ENCODE results near the gene GSTM5. TPM values are rescaled to one million over a fixed set of nuclear protein-coding genes. Genes with fewer than 3 reads are reported as not detected.
"Not testable (repeated sequence)": the region's sequence is repeated elsewhere in the genome, so short reads cannot be mapped to it uniquely, and the experiment has no call there.

Gene GSTM5
- total RNA-seq, 1 experiment from 2014 or later, result 1.4 TPM

DNA sequence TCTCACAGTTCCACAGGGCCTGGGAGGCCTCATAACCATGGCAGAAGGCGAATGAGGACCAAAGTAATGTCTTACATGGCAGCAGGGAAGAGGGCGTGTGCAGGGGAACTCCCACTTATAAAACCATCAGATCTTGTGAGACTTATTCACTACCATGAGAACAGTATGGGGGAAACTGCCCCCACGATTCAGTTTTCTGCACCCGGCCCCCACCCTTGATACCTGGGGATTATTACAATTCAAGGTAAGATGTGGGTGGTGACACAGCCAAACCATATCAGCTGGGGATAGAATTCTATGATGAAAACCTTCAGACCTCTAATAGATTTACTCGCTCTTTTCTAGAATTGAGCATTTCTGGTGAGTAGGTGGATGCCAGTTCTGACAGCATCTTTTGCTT is 17.7 kb upstream of the GSTM5 start:
- DNase-seq (ENCODE audit: low spot score); in situ Hi-C loops (cut with HindIII; ENCODE audit: low sequenced_read_pairs): not testable (repeated sequence)

DNA sequence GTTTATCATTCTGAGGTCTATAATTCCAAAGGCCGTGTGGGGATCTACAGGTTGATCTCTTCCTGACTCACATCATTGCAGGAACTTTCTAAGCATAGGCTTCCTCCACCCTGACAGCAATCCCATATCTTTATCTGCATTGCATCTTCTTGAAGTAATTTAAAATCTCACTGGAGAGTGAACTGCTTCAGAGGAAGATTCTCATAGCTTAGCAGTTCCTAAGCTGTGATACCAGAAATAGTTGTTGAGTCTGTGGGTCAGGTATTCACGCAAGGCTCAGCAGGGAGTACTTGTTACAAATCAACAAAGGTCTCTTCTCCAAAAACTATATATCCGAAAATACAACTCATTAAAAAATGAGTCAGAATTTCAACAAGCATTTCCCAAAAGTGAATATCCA is 16.9 kb upstream of the GSTM5 start:
- in situ Hi-C loops (cut with HindIII; ENCODE audit: low sequenced_read_pairs); DNase-seq (ENCODE audit: low spot score): not testable (repeated sequence)

DNA sequence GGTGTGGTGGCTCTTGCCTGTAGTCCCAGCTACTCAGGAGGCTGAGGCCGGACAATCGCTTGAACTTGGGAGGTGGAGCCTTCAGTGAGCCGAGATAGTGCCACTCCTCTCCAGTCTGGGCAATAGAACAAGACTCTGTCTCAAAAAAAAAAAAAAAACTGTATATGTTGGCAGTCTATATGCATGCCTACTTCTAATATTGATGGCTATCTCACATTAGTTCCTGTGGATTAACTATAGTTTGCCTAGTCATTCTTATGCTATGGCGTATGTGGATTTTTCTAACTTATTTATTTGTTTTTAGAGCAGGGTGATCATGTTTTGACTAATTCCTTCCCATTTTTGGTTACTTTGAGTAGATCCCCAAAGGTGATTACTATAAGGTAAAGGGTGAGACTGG is 15.0 kb upstream of the GSTM5 start:
- no peak for DNase-seq (ENCODE audit: low spot score)
- in situ Hi-C loops (cut with HindIII; ENCODE audit: low sequenced_read_pairs), result no loop called here

DNA sequence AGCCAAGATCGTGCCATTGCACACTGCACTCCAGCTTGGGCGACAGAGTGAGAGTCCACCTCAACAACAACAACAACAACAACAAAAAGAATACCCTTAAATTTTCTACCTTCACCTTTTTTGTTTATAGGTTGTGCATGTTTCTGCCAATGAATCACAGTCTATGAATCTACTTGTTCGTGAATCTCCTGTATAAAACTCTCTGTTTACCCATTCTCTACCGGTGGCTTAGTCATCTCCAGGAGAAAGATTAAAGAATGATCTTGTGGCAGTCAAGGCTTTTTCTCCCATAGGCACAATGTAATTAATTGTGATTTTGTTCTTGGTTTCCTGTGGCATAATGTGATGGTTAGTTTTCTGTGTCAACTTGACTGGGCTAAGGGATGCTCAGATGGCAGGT is 14.2 kb upstream of the GSTM5 start:
- DNase-seq (ENCODE audit: low spot score); in situ Hi-C loops (cut with HindIII; ENCODE audit: low sequenced_read_pairs): not testable (repeated sequence)

DNA sequence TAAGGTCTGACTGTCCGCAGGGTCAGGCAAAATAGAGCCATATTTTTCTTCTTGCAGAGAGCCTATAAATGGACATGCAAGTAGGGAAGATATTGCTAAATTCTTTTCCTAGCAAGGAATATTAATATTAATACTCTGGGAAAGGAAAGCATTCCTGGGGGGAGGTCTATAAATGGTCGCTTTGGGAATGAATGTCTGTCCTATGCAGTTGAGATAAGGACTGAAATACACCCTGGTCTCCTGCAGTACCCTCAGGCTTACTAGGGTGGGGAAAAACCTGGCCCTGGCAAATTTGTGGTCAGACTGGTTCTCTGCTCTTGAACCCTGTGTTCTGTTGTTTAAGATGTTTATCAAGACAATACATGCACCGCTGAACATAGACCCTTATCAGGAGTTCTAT is 9.1 kb upstream of the GSTM5 start:
- in situ Hi-C loops (cut with HindIII; ENCODE audit: low sequenced_read_pairs), result not testable (repeated sequence)

DNA sequence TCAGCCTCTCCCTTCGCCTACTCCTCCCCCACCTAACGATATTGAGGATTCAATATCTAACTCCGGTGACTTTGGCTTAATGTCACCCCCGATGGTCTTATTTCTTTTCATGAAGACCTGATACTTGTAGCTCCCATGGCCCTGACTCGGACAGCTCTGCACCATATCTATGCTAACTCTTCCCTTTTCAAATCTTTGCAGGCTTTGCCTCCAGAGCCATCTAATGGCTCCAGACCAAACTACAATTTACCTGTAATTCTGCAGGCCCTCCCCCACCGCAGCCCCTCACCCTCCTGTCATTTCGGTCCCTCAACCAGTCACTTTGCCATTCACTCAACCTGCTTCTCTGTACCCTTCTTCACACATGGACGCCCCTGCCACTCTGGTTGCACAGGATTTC is 7.9 kb upstream of the GSTM5 start:
- in situ Hi-C loops (cut with HindIII; ENCODE audit: low sequenced_read_pairs), result no loop called here
- DNase-seq (ENCODE audit: low spot score), result peak; percentile 1

More for the DNA sequence above, 9.1 kb upstream of the GSTM5 start:
- not testable (repeated sequence) for DNase-seq (ENCODE audit: low spot score)

DNA sequence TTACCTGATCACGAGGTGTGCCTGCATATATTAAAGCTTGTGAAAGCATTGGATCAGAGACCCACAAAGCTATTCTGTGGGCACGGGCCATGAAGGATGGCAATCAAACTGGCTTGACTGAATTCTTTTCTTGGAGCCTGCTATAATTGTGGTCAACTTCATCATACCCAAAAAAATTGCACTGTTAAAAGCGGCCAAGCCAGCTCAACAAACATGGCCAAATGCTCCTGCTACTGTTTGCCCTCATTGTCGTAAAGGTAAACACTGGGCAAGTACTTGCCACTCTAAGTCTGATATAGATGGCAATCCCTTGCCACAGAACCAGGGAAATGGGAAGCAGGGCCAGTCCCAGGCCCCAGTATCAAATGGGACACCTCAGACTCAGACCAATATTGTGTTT is 6.6 kb upstream of the GSTM5 start:
- DNase-seq (ENCODE audit: low spot score), result peak; percentile 0
- in situ Hi-C loops (cut with HindIII; ENCODE audit: low sequenced_read_pairs), result no loop called here

DNA sequence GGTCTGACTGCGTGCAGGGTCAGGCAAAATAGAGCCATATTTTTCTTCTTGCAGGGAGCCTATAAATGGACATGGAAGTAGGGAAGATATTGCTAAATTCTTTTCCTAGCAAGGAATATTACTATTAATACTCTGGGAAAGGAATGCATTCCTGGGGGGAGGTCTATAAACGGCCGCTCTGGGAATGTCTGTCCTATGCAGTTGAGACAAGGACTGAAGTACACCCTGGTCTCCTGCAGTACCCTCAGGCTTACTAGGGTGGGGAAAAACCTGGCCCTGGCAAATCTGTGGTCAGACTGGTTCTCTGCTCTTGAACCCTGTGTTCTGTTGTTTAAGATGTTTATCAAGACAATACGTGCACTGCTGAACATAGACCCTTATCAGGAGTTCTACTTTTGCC is 3.1 kb upstream of the GSTM5 start:
- in situ Hi-C loops (cut with HindIII; ENCODE audit: low sequenced_read_pairs); DNase-seq (ENCODE audit: low spot score): not testable (repeated sequence)

DNA sequence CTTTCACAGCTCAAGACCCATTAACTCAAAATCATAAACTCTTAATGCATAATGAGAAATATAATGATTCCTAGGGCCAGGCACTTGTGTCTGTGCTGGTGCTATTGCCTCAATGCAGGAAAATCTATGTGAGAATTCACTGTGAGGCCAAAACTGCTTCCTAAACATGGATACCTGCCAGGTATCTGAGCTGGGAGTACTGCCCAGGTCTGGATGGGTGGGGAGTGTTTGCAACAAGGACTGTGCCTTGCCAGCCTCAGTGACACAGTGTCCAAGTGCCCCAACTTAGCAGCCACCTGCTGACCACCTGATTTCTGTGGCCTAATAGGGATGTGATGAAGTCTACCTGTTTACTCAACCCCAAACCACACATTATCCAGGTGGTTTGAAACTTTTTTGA is 2.2 kb upstream of the GSTM5 start:
- in situ Hi-C loops (cut with HindIII; ENCODE audit: low sequenced_read_pairs), result not testable (repeated sequence)
- peak; percentile 91 for DNase-seq (ENCODE audit: low spot score)

DNA sequence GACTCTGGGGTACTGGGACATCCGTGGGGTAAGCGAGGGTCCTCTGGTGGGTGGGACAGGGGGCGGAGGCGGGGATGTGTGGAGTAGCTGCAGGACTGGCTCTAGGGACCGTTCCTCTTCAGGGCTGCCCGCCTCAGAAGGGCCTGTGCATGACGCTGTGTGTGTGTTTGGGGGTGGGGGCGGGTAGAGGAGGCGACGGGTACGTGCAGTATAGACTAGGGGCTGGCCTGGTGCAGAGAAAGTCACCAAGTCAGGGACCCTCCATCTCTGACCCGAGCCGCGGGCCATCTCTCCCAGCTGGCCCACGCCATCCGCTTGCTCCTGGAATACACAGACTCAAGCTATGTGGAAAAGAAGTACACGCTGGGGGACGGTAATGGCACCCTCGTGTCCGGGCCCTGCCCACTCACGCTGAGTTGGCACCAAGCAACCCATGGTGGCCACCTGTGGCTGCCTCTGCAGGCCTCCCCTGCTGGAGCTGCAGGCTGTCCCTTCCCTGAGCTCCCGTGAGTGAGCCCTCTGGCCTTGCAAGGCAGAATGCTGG is 342 bp downstream of the GSTM5 start:
- in situ Hi-C loops (cut with HindIII; ENCODE audit: low sequenced_read_pairs), result no loop called here

DNA sequence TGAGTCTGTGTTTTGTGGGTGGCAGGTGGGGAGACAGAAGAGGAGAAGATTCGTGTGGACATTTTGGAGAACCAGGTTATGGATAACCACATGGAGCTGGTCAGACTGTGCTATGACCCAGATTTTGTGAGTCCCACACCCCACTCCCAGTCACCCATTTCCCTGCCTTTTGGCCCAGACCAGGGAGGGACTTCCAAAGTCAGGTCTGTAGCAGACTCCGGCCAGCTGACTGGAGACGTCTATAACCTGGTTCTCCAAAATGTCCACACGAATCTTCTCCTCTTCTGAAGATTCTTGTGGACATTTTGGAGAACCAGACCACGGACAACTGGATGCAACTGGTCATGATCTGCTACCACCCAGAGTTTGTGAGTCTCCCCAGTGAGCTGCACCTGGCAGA is 1.6 kb downstream of the GSTM5 start:
- peak; percentile 0 for DNase-seq (ENCODE audit: low spot score)
- in situ Hi-C loops (cut with HindIII; ENCODE audit: low sequenced_read_pairs), result no loop called here

More for the DNA sequence above, 342 bp downstream of the GSTM5 start:
- DNase-seq (ENCODE audit: low spot score), result no peak

DNA sequence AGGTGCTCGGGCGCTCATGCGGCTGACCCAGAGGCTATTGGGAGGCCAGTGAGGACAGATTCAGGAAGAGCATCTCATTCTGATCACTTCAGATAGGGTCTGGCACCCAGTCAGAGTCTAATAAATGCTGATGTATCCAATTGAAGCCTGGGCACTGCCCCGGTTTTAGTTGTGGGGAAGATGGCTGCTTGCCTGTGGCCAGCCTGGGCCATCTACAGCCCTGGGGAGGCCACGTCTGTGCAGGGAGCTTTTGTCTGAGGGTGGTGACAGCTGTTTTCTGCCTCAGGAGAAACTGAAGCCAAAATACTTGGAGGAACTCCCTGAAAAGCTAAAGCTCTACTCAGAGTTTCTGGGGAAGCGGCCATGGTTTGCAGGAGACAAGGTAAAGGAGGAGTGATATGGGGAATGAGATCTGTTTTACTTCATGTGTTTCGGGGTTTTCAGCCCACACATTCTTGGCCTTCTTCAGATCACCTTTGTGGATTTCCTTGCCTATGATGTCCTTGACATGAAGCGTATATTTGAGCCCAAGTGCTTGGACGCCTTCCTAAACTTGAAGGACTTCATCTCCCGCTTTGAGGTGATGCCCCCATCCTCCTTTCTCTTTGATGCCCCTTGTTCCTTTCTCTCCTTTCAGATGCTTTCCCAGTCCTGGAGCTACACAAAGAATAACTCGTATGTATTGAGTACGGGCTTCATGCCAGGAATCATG is 2.8 kb downstream of the GSTM5 start:
- DNase-seq (ENCODE audit: low spot score), result no peak

DNA sequence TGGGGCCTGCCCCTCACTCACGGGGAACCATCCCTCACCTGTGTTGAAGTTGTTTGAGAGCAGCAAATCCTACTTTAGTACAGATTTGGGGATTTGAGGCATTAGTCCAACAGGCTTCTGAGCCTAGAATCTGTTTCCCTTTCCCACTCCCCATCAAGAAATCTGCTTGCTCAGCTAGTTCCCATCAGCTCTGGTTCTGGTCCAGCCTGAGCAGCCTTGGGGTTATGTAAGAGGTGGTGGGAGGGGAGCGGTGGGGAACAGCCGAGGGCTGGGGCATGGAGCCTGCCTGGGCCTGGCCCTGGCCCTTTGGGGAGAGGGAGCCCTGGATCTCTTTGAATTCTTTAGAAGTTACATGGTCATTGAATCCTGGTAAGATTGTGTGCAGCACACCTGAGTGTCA is 4.1 kb downstream of the GSTM5 start:
- DNase-seq (ENCODE audit: low spot score), result no peak
- in situ Hi-C loops (cut with HindIII; ENCODE audit: low sequenced_read_pairs), result no loop called here

More for the DNA sequence above, 2.8 kb downstream of the GSTM5 start:
- in situ Hi-C loops (cut with HindIII; ENCODE audit: low sequenced_read_pairs), result no loop called here

DNA sequence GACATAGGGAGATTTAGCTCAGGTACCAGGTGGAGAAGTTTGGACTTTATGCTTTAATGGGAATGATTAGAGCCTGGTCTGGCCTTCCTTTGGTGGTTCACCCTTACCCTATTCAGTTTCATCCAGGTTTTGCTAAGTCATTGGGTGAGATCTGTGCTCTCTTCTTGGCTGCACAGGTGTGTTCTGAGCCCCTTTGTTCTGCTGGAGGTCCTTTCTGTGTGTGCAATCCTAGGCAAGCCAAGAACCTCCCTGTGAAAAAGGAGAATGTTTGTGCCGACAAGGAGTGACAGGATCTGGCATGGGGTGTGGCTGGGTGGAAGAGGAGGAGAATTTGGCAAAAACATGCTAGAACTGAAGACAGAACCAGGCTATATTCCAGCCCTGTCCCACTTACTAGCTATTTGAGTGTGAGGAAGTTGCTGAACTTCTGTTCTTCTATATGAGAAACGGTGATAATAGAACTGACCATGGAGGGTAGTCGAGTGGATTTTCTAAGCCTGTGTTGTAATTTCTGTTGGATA is 4.6 kb downstream of the GSTM5 start:
- in situ Hi-C loops (cut with HindIII; ENCODE audit: low sequenced_read_pairs), result no loop called here
- DNase-seq (ENCODE audit: low spot score), result no peak

DNA sequence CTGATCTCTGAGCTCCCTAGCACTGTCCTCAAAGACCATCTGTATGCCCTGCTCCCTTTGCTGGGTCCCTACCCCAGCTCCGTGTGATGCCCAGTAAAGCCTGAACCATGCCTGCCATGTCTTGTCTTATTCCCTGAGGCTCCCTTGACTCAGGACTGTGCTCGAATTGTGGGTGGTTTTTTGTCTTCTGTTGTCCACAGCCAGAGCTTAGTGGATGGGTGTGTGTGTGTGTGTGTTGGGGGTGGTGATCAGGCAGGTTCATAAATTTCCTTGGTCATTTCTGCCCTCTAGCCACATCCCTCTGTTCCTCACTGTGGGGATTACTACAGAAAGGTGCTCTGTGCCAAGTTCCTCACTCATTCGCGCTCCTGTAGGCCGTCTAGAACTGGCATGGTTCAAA is 5.7 kb downstream of the GSTM5 start:
- DNase-seq (ENCODE audit: low spot score), result no peak
- in situ Hi-C loops (cut with HindIII; ENCODE audit: low sequenced_read_pairs), result no loop called here

DNA sequence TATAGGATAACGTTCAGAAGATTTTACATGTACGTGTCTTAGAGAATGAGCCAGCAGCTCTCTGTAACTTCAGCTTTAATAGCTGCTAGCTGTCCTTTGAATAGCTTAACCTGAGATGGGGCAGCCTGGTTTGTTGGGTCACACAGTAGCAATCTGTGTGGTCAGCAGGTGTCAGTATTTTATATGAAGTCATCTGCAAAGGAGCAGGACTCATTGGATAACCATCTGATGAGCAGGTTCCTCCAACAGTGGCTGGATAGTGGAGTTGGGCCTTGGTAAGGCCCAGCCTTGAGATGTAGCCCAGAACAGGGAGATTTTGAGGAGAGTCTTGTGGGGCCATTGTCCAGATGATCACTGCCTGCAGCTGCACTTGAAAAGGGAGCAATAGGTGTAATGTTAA is 6.4 kb downstream of the GSTM5 start:
- DNase-seq (ENCODE audit: low spot score), result peak; percentile 61
- in situ Hi-C loops (cut with HindIII; ENCODE audit: low sequenced_read_pairs), result no loop called here

DNA sequence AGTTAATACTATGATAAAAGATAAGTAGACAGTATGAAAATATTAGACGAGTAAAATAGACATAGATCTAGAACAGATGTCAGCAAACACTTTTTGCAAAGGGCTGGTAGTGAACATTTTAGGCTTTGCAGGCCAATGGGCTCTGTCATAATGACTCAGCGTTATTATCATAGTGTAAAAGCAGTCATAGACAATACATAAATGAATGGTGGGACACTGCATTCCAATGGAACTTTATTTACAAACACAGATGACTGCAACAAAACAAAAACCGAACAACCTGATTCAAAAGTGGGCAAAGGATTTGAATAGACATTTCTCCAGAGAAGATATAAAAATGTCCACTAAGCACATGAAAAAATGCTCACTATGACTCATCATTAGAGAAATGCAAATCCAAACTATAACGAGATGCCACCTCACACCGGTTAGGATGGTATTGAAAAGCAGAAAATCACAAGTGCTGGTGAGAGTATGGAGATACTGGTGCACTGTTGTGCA is 7.3 kb downstream of the GSTM5 start:
- in situ Hi-C loops (cut with HindIII; ENCODE audit: low sequenced_read_pairs), result no loop called here
- DNase-seq (ENCODE audit: low spot score), result no peak

DNA sequence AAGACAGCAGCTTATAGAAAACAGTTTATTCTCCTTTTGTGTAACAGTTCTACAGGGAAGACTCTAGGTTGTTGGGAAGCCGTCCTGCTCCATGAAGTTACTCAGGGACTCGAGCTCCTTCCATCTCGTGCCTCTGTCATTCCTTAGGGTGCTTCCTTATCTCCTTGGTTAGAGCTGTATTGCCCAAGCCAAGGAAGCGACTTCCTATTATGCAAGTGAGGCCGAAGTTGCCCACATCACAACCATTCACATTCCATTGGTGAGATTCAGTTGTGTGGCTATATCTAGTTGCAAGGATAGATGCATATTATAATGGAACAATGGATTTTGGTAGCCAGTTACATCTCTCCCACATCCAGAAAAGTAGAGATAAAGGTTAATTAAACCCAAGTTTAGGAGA is 9.0 kb downstream of the GSTM5 start:
- DNase-seq (ENCODE audit: low spot score), result no peak
- in situ Hi-C loops (cut with HindIII; ENCODE audit: low sequenced_read_pairs), result no loop called here

DNA sequence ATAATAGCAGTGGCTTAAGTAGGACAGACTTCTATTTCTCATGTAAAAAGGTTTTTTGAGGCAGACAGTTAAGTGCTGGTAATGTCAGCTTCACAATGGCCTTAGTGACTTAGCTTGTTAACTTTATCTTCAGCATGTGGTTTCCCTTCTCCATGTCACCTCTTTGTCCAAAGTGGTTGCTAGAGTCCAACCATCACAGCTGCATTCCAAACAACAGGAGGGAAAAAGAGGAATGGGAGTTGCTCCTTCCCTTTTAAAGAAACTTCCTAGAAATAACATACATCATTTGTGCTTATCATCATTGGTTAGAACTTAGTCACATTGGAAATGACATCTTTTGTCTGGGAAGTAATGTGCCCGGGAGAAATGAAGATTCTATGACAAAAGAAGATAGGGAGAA is 9.9 kb downstream of the GSTM5 start:
- in situ Hi-C loops (cut with HindIII; ENCODE audit: low sequenced_read_pairs), result no loop called here

DNA sequence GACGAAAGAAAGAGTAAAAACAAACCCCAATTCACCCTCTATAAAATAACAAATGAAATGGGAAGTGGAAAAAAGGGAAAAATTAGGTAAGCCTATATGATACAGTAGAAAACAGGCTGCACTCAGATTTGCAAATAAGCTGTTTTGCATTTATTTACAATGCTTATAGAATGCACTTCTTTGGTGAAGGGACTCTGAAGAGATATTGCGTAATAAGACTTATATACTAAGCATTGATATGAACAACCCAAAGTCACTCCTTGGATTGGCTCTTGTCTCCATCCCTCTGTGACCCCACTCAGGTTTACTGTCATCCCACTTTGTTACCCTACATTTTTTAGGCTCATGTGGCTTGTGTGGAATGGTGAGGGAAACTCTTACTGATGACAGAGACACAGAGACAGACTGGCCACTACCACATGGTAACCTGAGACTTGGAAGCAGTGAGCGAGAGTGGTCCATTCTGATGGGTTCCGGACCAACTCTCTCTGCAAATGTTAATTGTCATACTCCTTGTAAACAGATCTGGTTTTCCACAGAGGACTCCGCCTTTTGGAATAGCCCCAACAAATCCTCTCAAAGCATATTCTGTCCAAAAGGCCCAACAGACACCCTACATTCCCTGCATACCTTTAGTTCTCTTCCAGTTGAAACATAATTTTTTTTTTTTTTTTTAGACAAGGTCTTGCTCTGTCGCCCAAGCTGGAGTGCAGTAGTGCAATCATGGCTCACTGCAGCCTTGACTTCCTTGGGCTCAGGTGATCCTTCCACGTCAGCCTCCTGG is 11.0 kb downstream of the GSTM5 start:
- in situ Hi-C loops (cut with HindIII; ENCODE audit: low sequenced_read_pairs), result no loop called here

More for the DNA sequence above, 9.9 kb downstream of the GSTM5 start:
- DNase-seq (ENCODE audit: low spot score), result no peak

More for the DNA sequence above, 11.0 kb downstream of the GSTM5 start:
- DNase-seq (ENCODE audit: low spot score), result no peak
